Mesendoderm (in vitro differentiated cells): Measurements from ENCODE around the gene MS4A18.

Experiments
- DNase-seq: peaks from one replicate; pipeline ENCODE4 v3.0.0; 2013
- H2AK5ac ChIP-seq: 2 replicates; pipeline ENCODE4 v1.6.1; 2013; ENCODE audit warnings: low read length, inconsistent platforms
- H2BK120ac ChIP-seq: 2 replicates; pipeline ENCODE4 v1.6.1; 2013; ENCODE audit warnings: low read depth, mild to moderate bottlenecking, low read length, moderate library complexity, mixed read lengths
- H2BK15ac ChIP-seq: replicated peaks from 2 replicates; pipeline ENCODE4 v1.6.1; 2013; ENCODE audit warnings: low read depth, mild to moderate bottlenecking, moderate library complexity
- H2BK5ac ChIP-seq: 2 replicates; pipeline ENCODE4 v1.6.1; 2013; ENCODE audit warnings: low read length, inconsistent platforms
- H3K18ac ChIP-seq: 2 replicates; pipeline ENCODE4 v1.6.1; 2013; ENCODE audit warnings: mild to moderate bottlenecking, low read length, mixed read lengths
- H3K23ac ChIP-seq: one replicate; pipeline ENCODE4 v1.6.1; 2013; ENCODE audit warnings: low read length
- H3K27ac ChIP-seq: 2 replicates; pipeline ENCODE4 v1.5.1; 2013; ENCODE audit warnings: low read depth, mild to moderate bottlenecking, inconsistent platforms, low read length, moderate library complexity
- H3K27me3 ChIP-seq: 2 replicates; pipeline ENCODE4 v1.6.1; 2013; ENCODE audit warnings: low read length, control low read depth, mild to moderate bottlenecking, inconsistent platforms; ENCODE audit not compliant: insufficient read depth, poor library complexity
- H3K36me3 ChIP-seq: 2 replicates; pipeline ENCODE4 v1.6.1; 2013; ENCODE audit warnings: low read length, inconsistent platforms; ENCODE audit not compliant: control insufficient read depth, insufficient read depth
- H3K4ac ChIP-seq: one replicate; pipeline ENCODE4 v1.6.1; 2013; ENCODE audit warnings: low read depth, mild to moderate bottlenecking, low read length, moderate library complexity
- H3K4me1 ChIP-seq: 2 replicates; pipeline ENCODE4 v1.6.1; 2013; ENCODE audit warnings: low read depth, low read length, inconsistent platforms; ENCODE audit not compliant: control insufficient read depth
- H3K4me2 ChIP-seq: 2 replicates; pipeline ENCODE4 v1.6.1; 2013; ENCODE audit warnings: low read length
- H3K4me3 ChIP-seq: 2 replicates; pipeline ENCODE4 v1.5.1; 2013; ENCODE audit warnings: mild to moderate bottlenecking, low read length
- H3K56ac ChIP-seq: one replicate; pipeline ENCODE4 v1.6.1; 2013; ENCODE audit warnings: low read length
- H3K79me1 ChIP-seq: 2 replicates; pipeline ENCODE4 v1.6.1; 2013; ENCODE audit warnings: low read length, inconsistent platforms
- H3K79me2 ChIP-seq: 2 replicates; pipeline ENCODE4 v1.6.1; 2013; ENCODE audit warnings: mild to moderate bottlenecking, low read length; ENCODE audit not compliant: control insufficient read depth, insufficient read depth
- H3K9ac ChIP-seq: 2 replicates; pipeline ENCODE4 v1.6.1; 2013; ENCODE audit warnings: low read length, inconsistent platforms
- H4K5ac ChIP-seq: one replicate; pipeline ENCODE4 v1.6.1; 2013; ENCODE audit warnings: low read length
- H4K8ac ChIP-seq: one replicate; pipeline ENCODE4 v1.6.1; 2013; ENCODE audit warnings: low read depth, mild to moderate bottlenecking, control low read depth, low read length, moderate library complexity
- WGBS: extraction: QIAGEN DNeasy Blood & Tissue Kit; methylation state at CpG from one replicate; pipeline ENCODE4 v1.1.7; 2013; ENCODE audit warnings: low lambda C conversion rate, missing lambda C conversion rate; ENCODE audit not compliant: insufficient coverage; ENCODE audit errors: extremely low coverage; 5-methylcytosine and 5-hydroxymethylcytosine counted together

MS4A18 gene

DNA sequence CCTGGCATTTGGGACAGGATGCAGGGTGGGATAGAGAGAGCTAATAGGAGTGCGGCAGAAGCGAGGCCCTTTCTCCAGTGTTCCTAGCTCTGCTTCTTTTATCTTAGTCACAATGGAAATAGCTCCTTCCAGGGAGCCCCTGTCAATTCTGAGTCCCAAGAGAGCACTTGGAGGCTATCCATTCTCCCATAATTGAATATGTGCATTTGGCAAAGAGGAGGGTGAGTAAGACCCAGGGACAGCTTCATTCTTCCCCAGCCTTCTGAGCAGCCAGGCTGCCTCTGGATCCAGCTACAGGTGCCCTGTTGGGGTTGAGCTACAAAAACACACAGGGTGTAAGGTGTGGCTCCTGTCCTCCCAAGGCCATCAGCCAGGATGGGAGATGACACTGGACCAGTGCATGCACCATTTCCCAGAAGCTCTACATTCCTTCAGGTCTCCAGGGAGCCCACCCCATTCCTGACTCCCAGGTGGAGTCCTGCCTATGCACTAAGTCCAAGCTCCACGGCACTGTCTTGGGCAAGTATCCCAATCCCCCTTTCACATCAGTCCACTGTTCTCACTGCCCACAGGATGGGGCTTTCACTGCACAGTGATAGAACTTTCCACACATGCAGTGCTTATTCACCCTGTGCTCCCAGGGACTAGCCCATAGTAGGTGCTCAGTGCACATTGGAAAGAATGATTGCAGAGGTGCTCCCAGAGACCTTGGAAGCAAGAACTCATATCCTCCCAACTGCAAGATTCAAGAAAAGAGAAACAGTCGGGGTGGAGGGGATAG, 66.8 kb downstream of the MS4A18 start:
- no peak overlapping the region for H2AK5ac ChIP-seq
- H3K4me1 ChIP-seq, result no peaks in the 10 kb centered on the region
- WGBS, result no CpG with 5 or more reads among the region's 4 CpGs
- H3K4me2 ChIP-seq, result no peak overlapping the region
- H3K79me2 ChIP-seq, result no peaks in the 10 kb centered on the region
- no peak overlapping the region for H2BK120ac ChIP-seq
- no peak overlapping the region for H3K18ac ChIP-seq
- no peak overlapping the region for H4K5ac ChIP-seq
- H2BK5ac ChIP-seq, result no peak overlapping the region
- peak; percentile 8 for DNase-seq
- no peak overlapping the region for H2BK15ac ChIP-seq
- H3K4me3 ChIP-seq, result no peak overlapping the region
- H3K9ac ChIP-seq, result no peak overlapping the region
- no peak overlapping the region for H3K56ac ChIP-seq
- no peaks in the 10 kb centered on the region for H3K27me3 ChIP-seq
- no peak overlapping the region for H3K23ac ChIP-seq
- no peak overlapping the region for H4K8ac ChIP-seq
- no peaks in the 10 kb centered on the region for H3K36me3 ChIP-seq
- H3K79me1 ChIP-seq, result no peaks in the 10 kb centered on the region
- H3K4ac ChIP-seq, result no peak overlapping the region
- H3K27ac ChIP-seq, result no peak overlapping the region

DNA sequence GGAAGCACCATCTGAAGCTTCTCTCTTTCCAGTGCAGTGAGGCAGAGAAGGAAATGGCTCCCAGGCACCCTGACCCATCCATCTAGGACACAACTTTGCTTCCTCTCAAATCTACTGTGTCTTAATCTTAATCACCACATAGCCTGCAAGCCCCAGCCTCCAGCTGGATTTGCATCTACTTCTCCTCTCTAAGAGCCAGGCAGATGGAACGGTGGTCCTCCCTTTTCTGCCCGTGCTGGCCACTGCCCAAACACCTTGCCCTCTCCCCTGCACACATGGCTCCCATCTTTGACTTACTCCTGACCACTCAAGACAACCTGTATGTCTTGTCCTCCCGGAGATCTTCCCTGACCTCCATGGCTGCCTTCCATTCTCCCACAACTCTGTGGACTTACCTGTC, 68.0 kb downstream of the MS4A18 start:
- H2BK5ac ChIP-seq, result no peak overlapping the region
- H2AK5ac ChIP-seq, result no peak overlapping the region
- no peaks in the 10 kb centered on the region for H3K79me2 ChIP-seq
- no peak overlapping the region for H3K9ac ChIP-seq
- H3K4ac ChIP-seq, result no peak overlapping the region
- no peak overlapping the region for H3K27ac ChIP-seq
- no peak overlapping the region for H3K18ac ChIP-seq
- no peak overlapping the region for H4K5ac ChIP-seq
- no peak overlapping the region for H3K4me3 ChIP-seq
- no peaks in the 10 kb centered on the region for H3K79me1 ChIP-seq
- no peak overlapping the region for H2BK15ac ChIP-seq
- H3K56ac ChIP-seq, result no peak overlapping the region
- no peak overlapping the region for H3K23ac ChIP-seq
- no peak overlapping the region for H4K8ac ChIP-seq
- no peak overlapping the region for H3K4me2 ChIP-seq
- no peak overlapping the region for H2BK120ac ChIP-seq
- H3K36me3 ChIP-seq, result no peaks in the 10 kb centered on the region
- H3K4me1 ChIP-seq, result no peaks in the 10 kb centered on the region
- no peaks in the 10 kb centered on the region for H3K27me3 ChIP-seq
- no CpG with 5 or more reads among the region's 3 CpGs for WGBS
- DNase-seq, result no peak
